Adrenal gland (tissue), 12 donors: ENCODE measurements around the gene G0S2. TPM values are rescaled to one million over a fixed set of nuclear protein-coding genes. Genes with fewer than 3 reads are reported as not detected.

Experiments
- DNase-seq, 7 donors: peaks; one replicate each; pipeline ENCODE4 v3.0.0-alpha.2; 2019 to 2020
- H3K27ac ChIP-seq, 5 donors: fragments of 200-600 bp; sonication (generic) in 4 of 5; 1 replicate in 3 of 5; 2 replicates in 2 of 5; pipeline versions ENCODE4 v1.5.1 to v1.8.0; 2016 to 2020; ENCODE audit warnings: mild to moderate bottlenecking in 1 of 5
- H3K27me3 ChIP-seq: fragments of 200-600 bp; 2 replicates; pipeline ENCODE4 v1.8.0; 2021
- H3K36me3 ChIP-seq, 2 donors: fragments of 200-600 bp; replicated peaks in 1 of 2; 1 replicate in 1 of 2; 2 replicates in 1 of 2; pipeline versions ENCODE4 v1.5.1 to v1.8.0; 2018 to 2022
- H3K4me1 ChIP-seq, 2 donors: fragments of 200-600 bp; replicated peaks in 1 of 2; 1 replicate in 1 of 2; 2 replicates in 1 of 2; pipeline versions ENCODE4 v1.5.1 to v1.8.0; 2018 to 2021
- H3K4me3 ChIP-seq, 4 donors: fragments of 200-600 bp; sonication (generic) in 3 of 4; one replicate each; pipeline ENCODE4 v1.5.1; 2016 to 2018
- H3K9me3 ChIP-seq, 3 donors: fragments of 200-600 bp; sonication (generic) in 1 of 3; replicated peaks in 1 of 3; 1 replicate in 2 of 3; 2 replicates in 1 of 3; pipeline versions ENCODE4 v1.5.1 to v1.8.0; 2016 to 2021
- CTCF ChIP-seq, 6 experiments: fragments of 450-650 bp in 4 of 6; fragments of 200-600 bp in 2 of 6; sonication (generic) in 1 of 6; IDR thresholded peaks; 1 replicate in 5 of 6; 2 replicates in 1 of 6; pipeline versions ENCODE4 v1.5.1 to v1.8.0; 2016 to 2021; ENCODE audit warnings: antibody characterized with exemption in 6 of 6, mild to moderate bottlenecking in 2 of 6, moderate library complexity in 1 of 6
- POLR2A ChIP-seq, 2 donors: fragments of 450-650 bp; IDR thresholded peaks; one replicate each; pipeline ENCODE4 v1.6.1; 2017; ENCODE audit warnings: antibody characterized with exemption in 2 of 2, mild to moderate bottlenecking in 2 of 2, moderate library complexity in 1 of 2
- WGBS, 4 donors: extraction: QIAGEN DNeasy Blood & Tissue Kit in 2 of 4; methylation state at CpG; one replicate each; pipeline versions ENCODE4 v1.1.5 to v1.1.7; 2013 to 2017; 5-methylcytosine and 5-hydroxymethylcytosine counted together
- intact Hi-C, 2 donors: fragments of 100-400 bp; cut with DNase I; formaldehyde crosslinking; loops; one replicate each; pipeline versions ENCODE4 v1.14.1 to v1.15.0; 2022 to 2023
- polyA plus RNA-seq, 3 donors: library from polyadenylated mRNA; stranded (reverse); fragments of 200-250 nt in 2 of 3; fragments of 350-450 nt in 1 of 3; fragmentation: Illumina TruSeq in 1 of 3; extraction: RNeasy Lipid Tissue Mini Kit (QIAGEN cat#74804) in 1 of 3; gene quantifications; one replicate each; pipeline ENCODE4 v1.2.3, GENCODE V29; 2013 to 2014
- total RNA-seq, 9 donors: library from RNA; depleted of rRNA in 4 of 9; stranded (reverse); fragments of >200 nt in 4 of 9; fragments of 120-200 nt in 1 of 9; fragmentation: NEBNext Ultra II Directional in 1 of 9; extraction: Animal tissue kit (Norgen Biotek cat#: 25700) in 1 of 9; gene quantifications; one replicate each; pipeline versions ENCODE4 v1.1.0 to v1.2.4, GENCODE V29; 2013 to 2023
- donor health status: healthy with polysubstance abuse.
- donor health status: Bipolar disorder and iron deficiency.
- donor health status: DM: yes; HTN: yes; CAD: no.
- donor health status: DM: no; HTN: no; CAD: no.
- donor health status: DM: no; HTN: no; CAD: no.
- donor health status: DM: yes; HTN: yes; CAD: no.

The G0S2 gene
- total and polyA plus RNA-seq, 12 donors, result 48.5 to 901 (median 237) TPM

DNA sequence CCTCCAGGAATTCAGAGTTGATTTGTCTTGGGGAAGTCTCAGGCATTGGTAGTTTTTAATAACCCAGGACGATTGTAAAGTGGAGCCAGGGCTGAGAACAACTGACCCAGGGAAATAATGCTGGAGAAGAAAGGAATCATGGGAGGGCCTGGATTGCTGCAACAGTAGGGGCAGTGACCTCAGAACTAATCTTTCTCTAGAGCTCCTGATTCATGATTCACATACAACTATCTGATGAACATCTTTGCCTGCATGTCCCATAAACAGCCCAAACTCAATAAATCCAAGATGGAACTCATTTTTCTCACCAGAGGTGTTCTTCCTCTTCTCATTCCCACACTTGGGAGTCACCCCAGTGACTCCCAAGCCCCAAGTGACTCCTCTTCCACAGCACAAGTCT, 8.1 kb upstream of the G0S2 start:
- WGBS, 4 donors, result 70 to 83% (median 74%) methylated on average over 1 of the region's 1 CpG

GRCh38 chr1:209667708-209668107, 7.5 kb upstream of the G0S2 start:
- no peak for TF ChIP-seq POLR2A (IDR thresholded peaks at IDR 0.05)
- TF ChIP-seq CTCF (IDR thresholded peaks at IDR 0.05), result no peak
- no peaks in the 10 kb centered on the region for H3K36me3 ChIP-seq
- no peak for DNase-seq
- no peaks in the 10 kb centered on the region for H3K9me3 ChIP-seq
- WGBS, 4 donors, result 84 to 89% (median 87%) methylated on average over 4 of the region's 4 CpGs
- H3K27ac ChIP-seq, result peak overlapping the region in 1 of 5 donors; percentile 34
- H3K4me3 ChIP-seq, result no peak overlapping the region
- H3K27me3 ChIP-seq, result no peaks in the 10 kb centered on the region
- intact Hi-C loops, result no loop called here
- peaks cover under 1 to 15% of the 10 kb centered on the region in 2 donors for H3K4me1 ChIP-seq

More for the DNA sequence above, 8.1 kb upstream of the G0S2 start:
- Histone ChIP-seq H3K36me3 (no peaks in the 10 kb centered on the region), H3K27me3 (no peaks in the 10 kb centered on the region), H3K27ac (peak overlapping the region in 1 of 5 donors; percentile 34), H3K9me3 (no peaks in the 10 kb centered on the region), H3K4me3 (no peak overlapping the region), H3K4me1 (peaks cover 0 to 14% of the 10 kb centered on the region in 2 donors)
- intact Hi-C loops, result no loop called here
- TF ChIP-seq CTCF (IDR thresholded peaks at IDR 0.05) (no peak), POLR2A (IDR thresholded peaks at IDR 0.05) (no peak)
- no peak for DNase-seq

- no peak for TF ChIP-seq CTCF (IDR thresholded peaks at IDR 0.05)
- TF ChIP-seq POLR2A (IDR thresholded peaks at IDR 0.05), result no peak
- peak in 1 of 7 donors; percentile 43 for DNase-seq
- Histone ChIP-seq H3K27me3 (no peaks in the 10 kb centered on the region), H3K4me3 (no peak overlapping the region), H3K9me3 (no peaks in the 10 kb centered on the region), H3K27ac (no peak overlapping the region), H3K4me1 (peaks cover 21 to 35% of the 10 kb centered on the region in 2 donors), H3K36me3 (no peaks in the 10 kb centered on the region)
- intact Hi-C loops, result no loop called here
- 55 to 92% (median 80%) methylated on average over 1 of the region's 1 CpG for WGBS, 4 donors
Measured at GRCh38 chr1:209670441-209671082, 4.7 kb upstream of the G0S2 start.

- intact Hi-C loops, result no loop called here
- peak in 1 of 2 donors; percentile 41 for TF ChIP-seq POLR2A (IDR thresholded peaks at IDR 0.05)
- TF ChIP-seq CTCF (IDR thresholded peaks at IDR 0.05), result no peak
- H3K36me3 ChIP-seq, result no peaks in the 10 kb centered on the region
- no peaks in the 10 kb centered on the region for H3K9me3 ChIP-seq
- peak overlapping the region; percentile 65 to 92 (median 78) for H3K27ac ChIP-seq
- no peaks in the 10 kb centered on the region for H3K27me3 ChIP-seq
- peak overlapping the region in 1 of 4 donors; percentile 4 for H3K4me3 ChIP-seq
- WGBS, 4 donors, result 42 to 50% (median 47%) methylated on average over 5 of the region's 5 CpGs
- peak in 6 of 7 donors; percentile 53 to 76 (median 68) for DNase-seq
- H3K4me1 ChIP-seq, result peaks cover 35 to 48% of the 10 kb centered on the region in 2 donors
Measured at GRCh38 chr1:209672705-209673630, 2.2 kb upstream of the G0S2 start.
